GM19035 (cell line): ENCODE data around the gene RAB36.

Source experiments
- ATAC-seq: cut with Tn5 transposase; IDR thresholded peaks from one replicate; pipeline ENCODE4 v1.9.1; 2021; ENCODE audit not compliant: unreplicated experiment

RAB36 gene, protein sequence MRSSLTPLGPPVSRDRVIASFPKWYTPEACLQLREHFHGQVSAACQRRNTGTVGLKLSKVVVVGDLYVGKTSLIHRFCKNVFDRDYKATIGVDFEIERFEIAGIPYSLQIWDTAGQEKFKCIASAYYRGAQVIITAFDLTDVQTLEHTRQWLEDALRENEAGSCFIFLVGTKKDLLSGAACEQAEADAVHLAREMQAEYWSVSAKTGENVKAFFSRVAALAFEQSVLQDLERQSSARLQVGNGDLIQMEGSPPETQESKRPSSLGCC

DNA sequence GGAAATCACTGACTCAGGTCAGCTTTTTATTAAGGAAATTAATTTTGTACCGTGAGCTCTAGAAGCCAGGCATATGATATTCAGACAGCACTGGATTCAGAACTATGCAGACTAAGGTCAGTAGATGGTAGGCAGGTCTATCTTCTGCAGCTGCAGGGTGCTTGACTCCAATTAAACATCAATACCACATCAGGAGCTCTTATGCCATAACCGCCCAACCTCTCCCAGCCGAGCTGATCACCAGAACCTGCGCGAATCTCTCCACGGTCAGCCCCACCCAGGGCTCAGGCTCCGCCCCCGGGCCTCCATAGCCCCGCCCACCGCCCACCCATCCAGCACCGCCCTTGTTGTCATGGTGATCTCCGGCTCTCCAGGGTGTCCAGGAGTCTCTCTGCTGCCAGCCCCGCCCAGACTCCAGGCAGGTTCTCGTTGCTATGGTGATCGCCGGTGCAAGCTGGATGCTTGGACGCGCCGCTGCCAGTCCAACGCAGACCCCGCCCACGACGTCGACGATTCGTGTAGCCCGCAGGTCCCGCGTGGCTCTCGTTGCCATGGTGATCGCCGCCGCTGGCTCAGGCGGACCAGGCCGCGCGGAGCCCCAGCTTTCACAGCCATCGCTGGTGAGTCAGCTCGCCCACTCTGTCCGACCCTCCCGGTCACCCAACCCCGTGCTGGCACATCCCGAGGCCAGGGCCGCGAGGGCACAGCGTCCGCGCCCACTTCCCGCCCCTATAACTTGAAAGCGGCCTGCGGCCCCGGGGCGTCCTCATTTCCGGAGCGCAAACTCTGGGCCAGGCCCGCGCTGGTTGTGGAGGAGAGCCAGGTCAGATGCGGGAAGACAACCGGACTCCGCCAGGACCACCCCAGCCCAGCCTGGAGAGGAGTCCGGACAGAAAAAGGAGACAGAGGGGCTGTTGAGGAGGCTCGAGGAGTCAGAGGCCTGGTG, at the start of gene RAB36:
Gene RAB36 (plus strand): TSS at position 546 of the 946 bp plus-strand sequence. CDS start 1,140 bp downstream, outside the sequence.
- ATAC-seq = no peak

GRCh38 chr22:23095733-23096342, 49.4 kb upstream of the RAB36 start:
- no peak for ATAC-seq

- ATAC-seq = no peak
Measured at GRCh38 chr22:23097412-23098229, 47.7 kb upstream of the RAB36 start.

- no peak for ATAC-seq
Measured at GRCh38 chr22:23098230-23098705, 47.0 kb upstream of the RAB36 start.

- no peak for ATAC-seq
Measured at GRCh38 chr22:23098718-23099530, 46.4 kb upstream of the RAB36 start.

- ATAC-seq = no peak
Measured at GRCh38 chr22:23099531-23099804, 45.8 kb upstream of the RAB36 start.

DNA sequence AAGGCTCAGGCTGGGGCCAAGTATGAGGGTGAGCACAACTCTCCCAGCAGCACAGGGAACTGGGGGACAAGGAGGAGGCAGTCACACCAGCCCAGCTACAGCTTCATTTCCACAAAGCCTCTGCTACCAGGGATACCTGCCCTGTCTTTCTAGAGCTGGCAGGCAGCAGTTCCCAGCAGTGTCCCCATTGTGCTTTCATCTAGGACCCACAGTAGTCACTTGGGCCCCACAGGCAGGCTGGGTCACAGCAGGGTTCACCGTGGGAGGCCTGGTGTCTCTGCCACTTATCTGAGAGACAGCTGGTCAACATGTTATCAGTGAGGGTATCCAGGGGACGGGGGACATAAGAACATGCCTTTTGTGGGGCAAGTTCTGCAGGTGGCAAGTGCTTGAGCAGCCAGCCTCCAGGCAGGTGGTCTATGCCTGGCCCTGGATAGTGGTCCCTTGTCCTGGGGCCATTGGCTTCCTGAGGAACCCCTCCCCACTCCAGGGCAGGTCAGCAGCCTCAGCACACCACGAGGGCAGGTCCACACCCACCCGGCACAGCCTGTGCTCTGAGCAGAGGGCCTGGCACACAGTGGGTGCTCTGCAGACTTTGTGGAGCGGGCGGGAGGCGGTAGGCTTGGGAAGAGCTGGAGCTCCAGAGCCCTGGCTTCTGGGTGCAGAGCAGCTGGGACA, 45.0 kb upstream of the RAB36 start:
- no peak for ATAC-seq

DNA sequence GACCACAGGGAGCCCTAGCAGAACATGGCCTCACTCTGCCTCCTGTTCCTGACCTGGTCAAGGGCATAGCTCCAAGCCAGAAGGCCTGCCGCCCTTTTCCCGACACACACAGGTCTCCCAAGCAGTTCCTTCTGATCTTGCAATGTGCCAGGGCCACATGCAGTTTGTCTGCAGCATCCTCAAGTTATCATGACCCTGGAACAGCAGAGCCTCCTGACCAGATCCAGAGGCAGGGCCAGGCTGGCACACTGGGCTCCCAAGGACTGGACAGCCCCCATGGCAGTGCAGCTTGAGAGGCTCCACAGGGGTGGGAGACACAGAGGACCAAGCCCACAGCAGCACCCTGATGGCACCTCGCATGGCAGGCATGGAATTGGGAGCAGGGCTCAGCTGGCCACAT, 43.8 kb upstream of the RAB36 start:
- no peak for ATAC-seq

GRCh38 chr22:23102002-23102655, 43.1 kb upstream of the RAB36 start:
- no peak for ATAC-seq

DNA sequence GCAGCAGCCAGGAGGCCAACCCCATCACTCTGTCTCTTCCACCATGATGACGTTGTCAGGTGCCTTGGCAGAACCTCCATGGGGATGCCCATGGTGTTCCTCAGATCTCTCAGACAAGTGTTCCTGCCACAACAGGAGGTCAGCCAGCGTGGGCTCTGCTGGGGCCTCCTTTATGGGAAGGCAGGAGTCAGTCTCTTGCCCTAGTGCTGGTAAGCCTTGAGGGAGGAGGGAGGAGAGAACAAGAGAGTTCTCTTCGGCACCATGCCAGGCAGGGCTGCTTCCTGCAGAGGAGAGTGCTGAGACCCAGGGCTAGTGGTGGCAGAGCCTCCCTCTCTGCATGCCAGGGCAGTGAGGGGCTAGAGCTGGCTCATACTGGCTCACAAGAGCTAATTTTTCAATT, 42.5 kb upstream of the RAB36 start:
- ATAC-seq = no peak

DNA sequence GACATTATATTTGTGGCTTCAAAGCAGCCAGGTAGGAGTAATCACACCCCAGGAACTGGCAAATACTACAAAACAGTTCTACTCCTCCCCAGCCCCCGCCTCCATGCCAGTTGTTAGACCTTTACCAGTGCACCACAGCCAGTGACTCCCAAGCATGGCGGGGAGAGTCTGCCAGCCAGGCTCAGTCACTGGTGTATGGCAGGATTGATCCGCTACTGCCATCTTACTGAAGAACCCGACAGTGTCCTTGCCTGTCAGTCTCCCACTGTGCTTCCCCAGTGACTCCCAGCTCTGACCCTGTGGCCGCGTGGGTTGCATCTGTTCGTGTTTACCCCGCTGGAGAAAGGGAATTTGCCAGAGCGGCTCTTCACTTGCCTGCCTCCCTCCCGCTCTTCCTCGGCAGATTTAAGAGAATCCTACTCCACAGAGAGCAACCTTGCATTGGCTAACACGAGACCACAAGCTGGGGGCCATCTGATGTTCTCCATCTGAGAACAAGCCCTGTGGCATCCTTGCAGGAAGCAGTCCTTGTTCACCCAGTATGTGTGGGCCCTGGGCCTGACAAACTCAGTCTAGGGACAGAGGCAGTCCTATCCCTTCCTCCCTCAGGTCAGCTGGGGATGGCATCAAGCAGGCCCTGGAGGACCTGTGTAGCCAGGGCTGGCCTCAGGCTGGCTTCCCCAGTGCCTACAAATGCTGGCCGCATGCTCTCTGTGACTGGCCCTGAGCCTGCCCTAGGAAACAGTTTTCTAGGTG, 41.9 kb upstream of the RAB36 start:
- ATAC-seq = no peak

- no peak for ATAC-seq
Measured at GRCh38 chr22:23104187-23104971, 40.9 kb upstream of the RAB36 start.

DNA sequence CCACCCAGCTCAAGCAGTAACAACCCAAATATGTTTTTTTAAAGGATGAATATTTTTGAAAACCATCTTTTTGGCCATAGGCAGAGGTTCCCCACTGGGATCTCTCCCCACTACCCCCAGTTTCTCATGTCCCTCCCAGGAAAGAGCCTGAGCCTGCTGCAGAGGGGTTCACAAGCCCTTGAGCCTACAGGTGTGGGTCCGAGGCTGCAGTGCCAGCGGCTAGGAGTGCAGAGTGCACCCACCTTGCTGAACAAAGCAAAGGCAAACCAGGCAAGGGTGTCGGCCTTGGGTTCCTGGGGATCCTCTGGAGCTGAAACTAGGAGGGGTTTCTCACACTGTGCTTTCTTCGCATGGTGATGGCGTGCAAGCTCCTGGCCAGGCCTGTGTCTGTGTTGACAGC, 40.0 kb upstream of the RAB36 start:
- ATAC-seq = no peak

DNA sequence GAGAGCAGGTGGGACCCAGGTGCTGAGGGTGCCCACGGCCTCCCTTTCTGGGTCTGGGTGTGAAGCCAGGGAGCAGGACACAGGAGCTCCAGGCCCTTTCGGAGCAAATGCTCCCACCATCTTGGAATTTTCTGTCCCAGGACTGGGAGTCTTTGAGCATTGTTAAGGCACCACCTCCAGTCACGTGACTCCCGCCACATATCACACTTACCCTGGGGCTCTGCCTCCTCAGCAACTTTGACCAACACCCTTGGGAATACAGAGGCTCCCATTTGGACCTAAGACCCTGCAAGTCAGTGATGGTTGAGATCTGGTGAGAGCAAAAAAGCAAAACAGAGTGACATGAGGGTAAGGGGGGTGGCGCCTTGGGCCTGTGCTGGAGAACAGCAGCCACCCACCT, 39.4 kb upstream of the RAB36 start:
- ATAC-seq = no peak

DNA sequence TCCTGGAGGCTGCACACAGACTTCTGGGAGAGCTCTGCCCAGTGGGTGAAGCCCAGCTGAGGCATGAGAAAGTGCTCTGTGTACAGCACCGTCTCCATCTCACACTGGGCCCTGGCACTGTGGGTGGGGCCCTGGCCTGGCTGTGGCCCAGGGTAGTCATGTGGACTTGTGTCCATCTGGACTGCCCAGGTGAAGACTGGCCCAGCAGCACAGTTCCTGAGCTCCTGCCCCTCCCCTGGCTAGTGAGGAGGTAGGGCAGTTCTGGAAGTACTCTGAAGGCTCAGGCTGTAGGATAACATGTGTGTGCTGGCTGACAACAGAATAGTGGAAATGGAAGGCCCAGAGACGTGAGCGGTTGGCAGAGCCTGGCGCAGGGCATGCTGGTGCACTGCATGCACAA, 38.9 kb upstream of the RAB36 start:
- no peak for ATAC-seq

- no peak for ATAC-seq
Measured at GRCh38 chr22:23106906-23107367, 38.3 kb upstream of the RAB36 start.

DNA sequence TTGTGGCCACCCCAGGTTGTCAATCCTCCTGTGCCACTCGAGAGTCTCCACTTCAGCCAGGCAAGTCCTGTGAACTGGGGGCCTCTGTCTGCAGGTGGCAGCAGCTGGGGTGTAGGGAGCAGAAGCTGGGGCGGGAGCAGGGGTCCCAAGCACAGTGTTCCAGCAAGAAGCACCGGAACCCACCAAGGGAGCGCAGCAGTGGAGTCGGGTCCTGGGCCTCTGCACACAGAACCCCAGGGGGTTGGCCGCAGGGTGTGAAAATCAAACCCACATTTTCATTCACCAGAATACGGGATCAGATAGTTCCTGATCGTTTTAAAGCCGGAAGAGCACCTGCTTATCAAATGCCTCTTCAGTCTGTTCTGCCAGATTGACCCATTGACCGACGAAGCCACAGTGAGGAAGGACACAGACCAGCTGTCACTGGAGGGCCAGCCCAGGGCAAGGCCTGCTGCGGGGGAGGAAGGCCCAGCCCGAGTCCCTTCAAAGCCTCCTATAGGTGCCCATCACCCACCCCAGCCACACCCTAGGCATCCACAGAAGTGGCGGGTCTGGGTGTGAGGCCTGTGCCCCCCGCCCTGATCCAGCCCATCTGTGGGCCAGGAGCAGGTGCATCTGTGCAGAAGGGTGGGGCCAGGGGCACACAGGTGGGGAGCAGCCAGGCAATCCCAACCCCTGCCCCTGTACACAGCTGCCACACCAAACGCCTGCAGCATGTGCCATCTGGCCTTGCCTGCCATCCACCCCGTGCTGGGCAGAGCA, 37.6 kb upstream of the RAB36 start:
- ATAC-seq = no peak
